RWPE2 (cell line): ENCODE data around the gene DSCAML1.
A peak's percentile ranks its signal among the peaks of the same experiment; 100 is the strongest.

Source experiments
- ATAC-seq: fragments of 200-7000 bp; cut with Tn5 transposase; 3 replicates; pipeline ENCODE4 v1.9.1; 2021; ENCODE audit warnings: low read depth
- DNase-seq: peaks from one replicate; pipeline ENCODE4 v3.0.0-alpha.2; 2020; ENCODE audit warnings: low spot score
- H3K27ac ChIP-seq: fragments of 450-650 bp; 2 replicates; pipeline ENCODE4 v1.5.1; 2017; ENCODE audit warnings: mild to moderate bottlenecking; ENCODE audit not compliant: poor library complexity, severe bottlenecking
- H3K27me3 ChIP-seq: fragments of 250-450 bp; sonication (Bioruptor Pico); 2 replicates; pipeline ENCODE4 v1.5.1; 2021; ENCODE audit warnings: mild to moderate bottlenecking, moderate library complexity; ENCODE audit not compliant: insufficient read depth, poor library complexity, severe bottlenecking
- H3K36me3 ChIP-seq: fragments of 250-450 bp; sonication (Bioruptor Pico); 2 replicates; pipeline ENCODE4 v1.5.1; 2020; ENCODE audit warnings: low read depth, mild to moderate bottlenecking, moderate library complexity
- H3K4me1 ChIP-seq: fragments of 250-450 bp; sonication (Bioruptor Pico); 2 replicates; pipeline ENCODE4 v1.5.1; 2021; ENCODE audit warnings: mild to moderate bottlenecking, moderate library complexity; ENCODE audit not compliant: insufficient read depth, poor library complexity, severe bottlenecking
- H3K4me3 ChIP-seq: fragments of 250-450 bp; sonication (Bioruptor Pico); 2 replicates; pipeline ENCODE4 v1.5.1; 2021; ENCODE audit warnings: mild to moderate bottlenecking, moderate library complexity; ENCODE audit not compliant: severe bottlenecking
- H3K9me3 ChIP-seq: fragments of 250-450 bp; sonication (Bioruptor Pico); 2 replicates; pipeline ENCODE4 v1.5.1; 2021; ENCODE audit warnings: mild to moderate bottlenecking, moderate library complexity; ENCODE audit not compliant: severe bottlenecking
- TF ChIP-seq, protein P1 (sequence below): fragments of 450-650 bp; IDR thresholded peaks from one replicate; pipeline ENCODE4 v1.5.1; 2017; ENCODE audit warnings: mild to moderate bottlenecking, moderate library complexity; ENCODE audit not compliant: poor library complexity, severe bottlenecking

DSCAML1 gene

DNA sequence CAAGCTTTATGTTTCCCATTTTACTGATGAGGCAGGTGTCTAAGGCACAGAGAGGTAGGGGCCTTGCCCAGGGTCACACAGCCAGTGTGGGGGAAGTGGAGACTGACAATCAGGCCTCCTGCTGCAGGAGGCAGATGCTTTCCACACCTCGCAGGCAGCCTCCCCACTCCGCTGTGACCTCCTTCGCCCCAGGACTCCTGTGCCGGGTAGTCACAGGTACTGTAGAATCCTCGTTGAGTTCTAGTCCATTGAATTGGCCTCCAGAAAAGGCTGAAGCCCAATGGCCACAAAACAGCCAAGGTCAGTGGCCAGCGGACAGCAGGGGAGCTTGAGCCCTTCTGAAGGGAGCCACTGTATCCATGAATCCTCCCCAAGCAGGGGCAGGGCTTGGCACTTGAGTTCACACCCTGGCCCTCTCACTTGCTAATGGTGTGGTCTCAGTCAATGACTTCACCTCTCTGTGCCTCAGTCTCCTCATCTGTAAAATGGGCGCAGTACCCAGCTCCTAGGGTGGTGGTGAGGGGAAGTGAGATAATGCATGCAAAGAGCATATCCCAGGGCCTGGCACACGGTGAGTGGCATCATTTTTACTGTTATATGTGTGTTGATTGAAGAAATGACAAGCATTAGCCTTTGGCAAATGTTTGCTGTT is 28.6 kb upstream of the DSCAML1 start:
- ATAC-seq = no peak
- no peaks in the 10 kb centered on the region for H3K9me3 ChIP-seq
- no peak overlapping the region for H3K27ac ChIP-seq
- TF ChIP-seq, protein P1, sequence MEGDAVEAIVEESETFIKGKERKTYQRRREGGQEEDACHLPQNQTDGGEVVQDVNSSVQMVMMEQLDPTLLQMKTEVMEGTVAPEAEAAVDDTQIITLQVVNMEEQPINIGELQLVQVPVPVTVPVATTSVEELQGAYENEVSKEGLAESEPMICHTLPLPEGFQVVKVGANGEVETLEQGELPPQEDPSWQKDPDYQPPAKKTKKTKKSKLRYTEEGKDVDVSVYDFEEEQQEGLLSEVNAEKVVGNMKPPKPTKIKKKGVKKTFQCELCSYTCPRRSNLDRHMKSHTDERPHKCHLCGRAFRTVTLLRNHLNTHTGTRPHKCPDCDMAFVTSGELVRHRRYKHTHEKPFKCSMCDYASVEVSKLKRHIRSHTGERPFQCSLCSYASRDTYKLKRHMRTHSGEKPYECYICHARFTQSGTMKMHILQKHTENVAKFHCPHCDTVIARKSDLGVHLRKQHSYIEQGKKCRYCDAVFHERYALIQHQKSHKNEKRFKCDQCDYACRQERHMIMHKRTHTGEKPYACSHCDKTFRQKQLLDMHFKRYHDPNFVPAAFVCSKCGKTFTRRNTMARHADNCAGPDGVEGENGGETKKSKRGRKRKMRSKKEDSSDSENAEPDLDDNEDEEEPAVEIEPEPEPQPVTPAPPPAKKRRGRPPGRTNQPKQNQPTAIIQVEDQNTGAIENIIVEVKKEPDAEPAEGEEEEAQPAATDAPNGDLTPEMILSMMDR = no peak
- H3K27me3 ChIP-seq = no peaks in the 10 kb centered on the region
- DNase-seq = no peak
- H3K4me1 ChIP-seq = no peaks in the 10 kb centered on the region
- no peak overlapping the region for H3K4me3 ChIP-seq
- H3K36me3 ChIP-seq = no peaks in the 10 kb centered on the region

- H3K27me3 ChIP-seq = no peaks in the 10 kb centered on the region
- no peaks in the 10 kb centered on the region for H3K36me3 ChIP-seq
- H3K27ac ChIP-seq = no peak within 1 kb of the TSS
- ATAC-seq (no peak), DNase-seq (no peak)
- no peak within 1 kb of the TSS for H3K4me3 ChIP-seq
- H3K9me3 ChIP-seq = no peaks in the 10 kb centered on the region
- TF ChIP-seq, protein P1 = no peak
- no peaks in the 10 kb centered on the region for H3K4me1 ChIP-seq
Observed at GRCh38 chr11:117824571-117825537, 27.8 kb upstream of the DSCAML1 start, which contains the start of gene FXYD2. Gene FXYD2, minus strand, starts transcription at chr11:117824744. Its CDS starts 66 bp downstream, at chr11:117824678.

- Histone ChIP-seq H3K9me3 (no peaks in the 10 kb centered on the region), H3K4me3 (no peak overlapping the region), H3K27ac (no peak overlapping the region), H3K36me3 (no peaks in the 10 kb centered on the region), H3K27me3 (no peaks in the 10 kb centered on the region), H3K4me1 (no peaks in the 10 kb centered on the region)
- TF ChIP-seq, protein P1 = no peak
- DNase-seq (no peak), ATAC-seq (no peak)
Observed at GRCh38 chr11:117823946-117824420, 27.0 kb upstream of the DSCAML1 start.

DNA sequence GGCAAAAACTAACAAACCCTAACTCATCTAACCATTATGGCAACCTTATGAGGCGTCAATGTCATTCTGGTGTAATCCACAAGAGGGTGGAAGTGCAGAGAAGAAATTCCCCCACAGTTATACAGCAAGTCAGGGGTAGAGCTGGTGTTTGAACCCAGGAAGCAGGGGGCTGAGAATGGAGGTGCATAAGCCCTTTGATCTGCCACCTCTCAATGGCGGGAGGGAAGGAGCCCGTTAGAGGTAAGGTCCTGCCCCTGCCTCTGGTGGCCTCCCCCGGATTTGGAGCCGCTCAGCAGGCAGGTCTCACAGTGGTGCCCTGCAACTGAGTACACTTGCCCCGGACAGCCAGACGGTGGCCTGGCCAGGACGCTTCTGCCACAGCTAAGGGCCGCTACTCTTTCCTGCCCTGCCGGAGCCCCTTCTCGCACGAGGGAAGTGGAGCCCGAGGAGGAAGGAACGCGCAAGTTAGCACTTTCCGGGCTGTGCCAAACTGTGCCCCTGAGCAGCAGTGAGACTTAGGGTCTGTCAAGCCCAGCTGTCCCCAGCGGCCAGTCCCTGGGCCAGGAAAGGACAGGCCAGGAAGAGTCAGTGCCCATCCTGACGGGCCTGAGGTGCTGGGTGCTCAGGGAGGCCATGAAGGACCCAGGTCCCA is 26.4 kb upstream of the DSCAML1 start:
- H3K4me3 ChIP-seq = no peak overlapping the region
- H3K27ac ChIP-seq = no peak overlapping the region
- H3K9me3 ChIP-seq = no peaks in the 10 kb centered on the region
- H3K4me1 ChIP-seq = no peaks in the 10 kb centered on the region
- no peaks in the 10 kb centered on the region for H3K36me3 ChIP-seq
- peak; percentile 33 for DNase-seq
- TF ChIP-seq, protein P1 = no peak
- no peak for ATAC-seq
- H3K27me3 ChIP-seq = no peaks in the 10 kb centered on the region
